GM18526 (cell line): ENCODE data around the gene TRIM37.

ENCODE experiments used
- POLR2A ChIP-seq: IDR thresholded peaks from 3 replicates; pipeline ENCODE4 v1.6.1; 2011; ENCODE audit not compliant: insufficient read length; ENCODE audit errors: extremely low read depth

Gene TRIM37

DNA sequence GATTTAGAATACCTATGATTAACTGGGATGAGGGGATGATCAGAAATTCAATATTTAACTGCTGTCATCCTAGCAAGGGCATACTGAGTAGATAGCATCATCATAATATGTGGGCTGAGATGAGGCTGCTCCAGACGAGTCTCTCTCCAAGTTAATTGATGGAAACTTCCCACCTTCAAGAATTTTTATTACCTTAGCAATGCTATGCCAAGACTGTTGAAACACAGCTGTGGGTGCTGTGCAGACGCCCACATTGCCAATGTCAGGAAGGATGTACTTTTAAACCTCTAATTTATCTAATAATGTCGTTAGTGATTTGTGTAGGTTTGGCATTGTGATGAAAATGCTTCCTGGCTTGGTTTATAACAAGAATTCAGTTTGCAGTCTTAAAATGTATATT, 170.4 kb downstream of the TRIM37 start:
- no peak for TF ChIP-seq POLR2A

- TF ChIP-seq POLR2A, result no peak
Observed at GRCh38 chr17:58932956-58933355, 173.7 kb downstream of the TRIM37 start.
